ENCODE results near the gene CARF.
A peak's percentile ranks its signal among the peaks of the same experiment; 100 is the strongest.
"Not testable (repeated sequence)": the region's sequence is repeated elsewhere in the genome, so short reads cannot be mapped to it uniquely, and the experiment has no call there.

The CARF gene

GRCh38 chr2:202910250-202910649 lies 1.8 kb upstream of the CARF start:
- not testable (repeated sequence) for H3K9ac ChIP-seq (ENCODE audit: low read length)

GRCh38 chr2:202910698-202911097 lies 1.4 kb upstream of the CARF start:
- Histone ChIP-seq H3K4me1 (ENCODE audit: insufficient read depth, low read length) (peaks cover 9% of the 10 kb centered on the region), H3K4me3 (ENCODE audit: low read depth in 1 of 2, low read length in 2 of 2) (peak overlapping the region; percentile 88 to 100), H3K9me3 (ENCODE audit: low read length) (no peaks in the 10 kb centered on the region), H3K27ac (ENCODE audit: low read depth, low read length) (no peak overlapping the region), H3K27me3 (ENCODE audit: control insufficient read depth in 1 of 2, insufficient read depth in 2 of 2, low read length in 2 of 2) (no peaks in the 10 kb centered on the region), H3K9ac (ENCODE audit: low read length) (no peak overlapping the region), H3K36me3 (ENCODE audit: insufficient read depth, low read length) (no peaks in the 10 kb centered on the region)

More at GRCh38 chr2:202910250-202910649, 1.8 kb upstream of the CARF start:
- not testable (repeated sequence) for H3K9me3 ChIP-seq (ENCODE audit: low read length); H3K4me1 ChIP-seq (ENCODE audit: insufficient read depth, low read length); H3K27me3 ChIP-seq (ENCODE audit: control insufficient read depth in 1 of 2, insufficient read depth in 2 of 2, low read length in 2 of 2); H3K27ac ChIP-seq (ENCODE audit: low read depth, low read length); H3K36me3 ChIP-seq (ENCODE audit: insufficient read depth, low read length); H3K4me3 ChIP-seq (ENCODE audit: low read depth in 1 of 2, low read length in 2 of 2)

GRCh38 chr2:202911203-202911511 lies 918 bp upstream of the CARF start:
- H3K9ac ChIP-seq (ENCODE audit: low read length): peak overlapping the region; percentile 75

GRCh38 chr2:202912342-202913201 lies 497 bp downstream of the CARF start:
- H3K27me3 ChIP-seq (ENCODE audit: control insufficient read depth in 1 of 2, insufficient read depth in 2 of 2, low read length in 2 of 2); H3K9me3 ChIP-seq (ENCODE audit: low read length); H3K9ac ChIP-seq (ENCODE audit: low read length); H3K4me1 ChIP-seq (ENCODE audit: insufficient read depth, low read length); H3K36me3 ChIP-seq (ENCODE audit: insufficient read depth, low read length): not testable (repeated sequence)
- Histone ChIP-seq H3K4me3 (ENCODE audit: low read depth in 1 of 2, low read length in 2 of 2) (peak overlapping the region; percentile 88 to 100), H3K27ac (ENCODE audit: low read depth, low read length) (peak overlapping the region; percentile 85)

More at GRCh38 chr2:202911203-202911511, 918 bp upstream of the CARF start:
- H3K9me3 ChIP-seq (ENCODE audit: low read length): no peaks in the 10 kb centered on the region
- peak overlapping the region; percentile 85 for H3K27ac ChIP-seq (ENCODE audit: low read depth, low read length)
- H3K4me1 ChIP-seq (ENCODE audit: insufficient read depth, low read length): peaks cover 9% of the 10 kb centered on the region
- H3K4me3 ChIP-seq (ENCODE audit: low read depth in 1 of 2, low read length in 2 of 2): peak overlapping the region; percentile 88 to 100
- no peaks in the 10 kb centered on the region for H3K27me3 ChIP-seq (ENCODE audit: control insufficient read depth in 1 of 2, insufficient read depth in 2 of 2, low read length in 2 of 2)
- no peaks in the 10 kb centered on the region for H3K36me3 ChIP-seq (ENCODE audit: insufficient read depth, low read length)

- peaks cover 28% of the 10 kb centered on the region for H3K36me3 ChIP-seq (ENCODE audit: insufficient read depth, low read length)
- H3K4me3 ChIP-seq (ENCODE audit: low read depth in 1 of 2, low read length in 2 of 2): no peak overlapping the region
- no peaks in the 10 kb centered on the region for H3K4me1 ChIP-seq (ENCODE audit: insufficient read depth, low read length)
- H3K9ac ChIP-seq (ENCODE audit: low read length): no peak overlapping the region
- no peaks in the 10 kb centered on the region for H3K9me3 ChIP-seq (ENCODE audit: low read length)
- no peak overlapping the region for H3K27ac ChIP-seq (ENCODE audit: low read depth, low read length)
- no peaks in the 10 kb centered on the region for H3K27me3 ChIP-seq (ENCODE audit: control insufficient read depth in 1 of 2, insufficient read depth in 2 of 2, low read length in 2 of 2)
Observed at GRCh38 chr2:202918860-202919259, 6.8 kb downstream of the CARF start.

- H3K27me3 ChIP-seq (ENCODE audit: control insufficient read depth in 1 of 2, insufficient read depth in 2 of 2, low read length in 2 of 2): no peaks in the 10 kb centered on the region
- peaks cover 12% of the 10 kb centered on the region for H3K36me3 ChIP-seq (ENCODE audit: insufficient read depth, low read length)
- H3K4me1 ChIP-seq (ENCODE audit: insufficient read depth, low read length): no peaks in the 10 kb centered on the region
- no peak overlapping the region for H3K27ac ChIP-seq (ENCODE audit: low read depth, low read length)
- no peak overlapping the region for H3K9ac ChIP-seq (ENCODE audit: low read length)
- H3K4me3 ChIP-seq (ENCODE audit: low read depth in 1 of 2, low read length in 2 of 2): no peak overlapping the region
- H3K9me3 ChIP-seq (ENCODE audit: low read length): no peaks in the 10 kb centered on the region
Observed at GRCh38 chr2:202932425-202933138, 20.5 kb downstream of the CARF start.

- H3K27ac ChIP-seq (ENCODE audit: low read depth, low read length): no peak overlapping the region
- H3K4me3 ChIP-seq (ENCODE audit: low read depth in 1 of 2, low read length in 2 of 2): no peak overlapping the region
- H3K27me3 ChIP-seq (ENCODE audit: control insufficient read depth in 1 of 2, insufficient read depth in 2 of 2, low read length in 2 of 2): no peaks in the 10 kb centered on the region
- H3K9ac ChIP-seq (ENCODE audit: low read length): no peak overlapping the region
- no peaks in the 10 kb centered on the region for H3K4me1 ChIP-seq (ENCODE audit: insufficient read depth, low read length)
- no peaks in the 10 kb centered on the region for H3K9me3 ChIP-seq (ENCODE audit: low read length)
- peaks cover 6% of the 10 kb centered on the region for H3K36me3 ChIP-seq (ENCODE audit: insufficient read depth, low read length)
Observed at GRCh38 chr2:202933139-202933510, 21.1 kb downstream of the CARF start.

- Histone ChIP-seq H3K27me3 (ENCODE audit: control insufficient read depth in 1 of 2, insufficient read depth in 2 of 2, low read length in 2 of 2) (no peaks in the 10 kb centered on the region), H3K4me3 (ENCODE audit: low read depth in 1 of 2, low read length in 2 of 2) (no peak overlapping the region), H3K4me1 (ENCODE audit: insufficient read depth, low read length) (no peaks in the 10 kb centered on the region), H3K9ac (ENCODE audit: low read length) (no peak overlapping the region), H3K27ac (ENCODE audit: low read depth, low read length) (no peak overlapping the region), H3K9me3 (ENCODE audit: low read length) (no peaks in the 10 kb centered on the region), H3K36me3 (ENCODE audit: insufficient read depth, low read length) (peaks cover 6% of the 10 kb centered on the region)
Observed at GRCh38 chr2:202933958-202934357, 21.9 kb downstream of the CARF start.

- Histone ChIP-seq H3K27ac (ENCODE audit: low read depth, low read length) (no peak overlapping the region), H3K9me3 (ENCODE audit: low read length) (no peaks in the 10 kb centered on the region), H3K27me3 (ENCODE audit: control insufficient read depth in 1 of 2, insufficient read depth in 2 of 2, low read length in 2 of 2) (no peaks in the 10 kb centered on the region), H3K9ac (ENCODE audit: low read length) (no peak overlapping the region), H3K36me3 (ENCODE audit: insufficient read depth, low read length) (peaks cover 6% of the 10 kb centered on the region), H3K4me3 (ENCODE audit: low read depth in 1 of 2, low read length in 2 of 2) (no peak overlapping the region), H3K4me1 (ENCODE audit: insufficient read depth, low read length) (no peaks in the 10 kb centered on the region)
Observed at GRCh38 chr2:202934456-202934855, 22.4 kb downstream of the CARF start.

- Histone ChIP-seq H3K9ac (ENCODE audit: low read length) (no peak overlapping the region), H3K9me3 (ENCODE audit: low read length) (no peaks in the 10 kb centered on the region), H3K27ac (ENCODE audit: low read depth, low read length) (no peak overlapping the region), H3K4me3 (ENCODE audit: low read depth in 1 of 2, low read length in 2 of 2) (no peak overlapping the region), H3K27me3 (ENCODE audit: control insufficient read depth in 1 of 2, insufficient read depth in 2 of 2, low read length in 2 of 2) (no peaks in the 10 kb centered on the region), H3K4me1 (ENCODE audit: insufficient read depth, low read length) (no peaks in the 10 kb centered on the region), H3K36me3 (ENCODE audit: insufficient read depth, low read length) (no peaks in the 10 kb centered on the region)
Observed at GRCh38 chr2:202938960-202939359, 26.9 kb downstream of the CARF start.

GRCh38 chr2:202941771-202942170 lies 29.7 kb downstream of the CARF start:
- Histone ChIP-seq H3K36me3 (ENCODE audit: insufficient read depth, low read length) (no peaks in the 10 kb centered on the region), H3K9me3 (ENCODE audit: low read length) (no peaks in the 10 kb centered on the region), H3K9ac (ENCODE audit: low read length) (no peak overlapping the region)

More at GRCh38 chr2:202941771-202942170, 29.7 kb downstream of the CARF start:
- Histone ChIP-seq H3K4me3 (ENCODE audit: low read depth in 1 of 2, low read length in 2 of 2) (no peak overlapping the region), H3K27me3 (ENCODE audit: control insufficient read depth in 1 of 2, insufficient read depth in 2 of 2, low read length in 2 of 2) (no peaks in the 10 kb centered on the region), H3K27ac (ENCODE audit: low read depth, low read length) (no peak overlapping the region), H3K4me1 (ENCODE audit: insufficient read depth, low read length) (no peaks in the 10 kb centered on the region)

Data from muscle layer of colon (tissue), 2 donors.